A673 (cell line): ENCODE measurements around the gene NDST4. TPM values are rescaled to one million over a fixed set of nuclear protein-coding genes. Genes with fewer than 3 reads are reported as not detected.

ENCODE experiments used
- BruUV-seq: library from RNA; stranded (reverse); fragments of 400-500 nt; replicated peaks from 2 replicates; lab custom pipeline; 2021; lab: Mats Ljungman, UMichigan
- CTCF ChIA-PET: fragments of 300-600 bp; sonication (Branson Sonifier 250); formaldehyde crosslinking; loops from one replicate; lab custom pipeline; 2022; ENCODE audit warnings: antibody characterized with exemption; lab: Charles Lee
- POLR2A ChIA-PET: fragments of 300-600 bp; sonication (Branson Sonifier 250); formaldehyde crosslinking; loops from one replicate; lab custom pipeline; 2022; ENCODE audit warnings: antibody characterized with exemption; ENCODE audit not compliant: low non-redundant PET; lab: Charles Lee
- DNase-seq: peaks from one replicate; pipeline ENCODE4 v3.0.0-alpha.2; 2015; ENCODE audit warnings: low spot score
- H3K27ac ChIP-seq: fragments of 200-600 bp; sonication (generic); 2 replicates; pipeline ENCODE4 v1.5.1; 2016; ENCODE audit warnings: mixed run types, low read depth, mild to moderate bottlenecking, mixed read lengths, antibody characterized with exemption, low read length; ENCODE audit not compliant: poor library complexity, severe bottlenecking
- H3K27me3 ChIP-seq: fragments of 200-600 bp; sonication (generic); replicated peaks from 2 replicates; pipeline ENCODE4 v1.6.1; 2017; ENCODE audit warnings: mixed run types, low read depth, mild to moderate bottlenecking, mixed read lengths, antibody characterized with exemption, low read length; ENCODE audit not compliant: insufficient read depth, poor library complexity
- H3K36me3 ChIP-seq: fragments of 200-600 bp; sonication (generic); 2 replicates; pipeline ENCODE4 v1.6.1; 2016; ENCODE audit warnings: mixed run types, mild to moderate bottlenecking, mixed read lengths, antibody characterized with exemption, low read length; ENCODE audit not compliant: insufficient read depth, poor library complexity, severe bottlenecking
- H3K4me1 ChIP-seq: fragments of 200-600 bp; sonication (generic); 2 replicates; pipeline ENCODE4 v1.6.1; 2017; ENCODE audit warnings: mixed run types, mild to moderate bottlenecking, mixed read lengths, antibody characterized with exemption, low read length; ENCODE audit not compliant: insufficient read depth, poor library complexity, severe bottlenecking
- H3K4me3 ChIP-seq: fragments of 200-600 bp; sonication (generic); 2 replicates; pipeline ENCODE4 v1.5.1; 2016; ENCODE audit warnings: low read depth, mixed run types, mild to moderate bottlenecking, mixed read lengths, low read length; ENCODE audit not compliant: poor library complexity, severe bottlenecking
- H3K9me3 ChIP-seq: fragments of 200-600 bp; sonication (generic); 2 replicates; pipeline ENCODE4 v1.6.1; 2016; ENCODE audit warnings: mixed run types, low read depth, mild to moderate bottlenecking, mixed read lengths, antibody characterized with exemption, low read length; ENCODE audit not compliant: poor library complexity, severe bottlenecking
- EZH2 ChIP-seq: fragments of 200-600 bp; sonication (generic); IDR thresholded peaks from 2 replicates; pipeline ENCODE4 v1.6.1; 2017; ENCODE audit warnings: borderline replicate concordance, low read depth, mild to moderate bottlenecking, mixed read lengths, antibody characterized with exemption, low read length; ENCODE audit not compliant: poor library complexity, severe bottlenecking
- intact Hi-C: fragments of 100-400 bp; cut with micrococcal nuclease; formaldehyde crosslinking; loops from one replicate; pipeline ENCODE4 v1.10.0; 2022; ENCODE audit not compliant: unreplicated experiment
- total RNA-seq: library from RNA; stranded (reverse); gene quantifications from 2 replicates; pipeline ENCODE4 v1.2.3, GENCODE V29; 2021
- TF ChIP-seq, protein P1 (sequence below): fragments of 300-800, 200-600 bp; sonication (generic); conservative IDR thresholded peaks from 2 replicates; pipeline ENCODE4 v1.5.1; 2017; ENCODE audit warnings: low read depth, mild to moderate bottlenecking, antibody characterized with exemption, low read length, moderate library complexity, mixed read lengths

The NDST4 gene
- total RNA-seq, 1 experiment from 2014 or later = 32.8 TPM

DNA sequence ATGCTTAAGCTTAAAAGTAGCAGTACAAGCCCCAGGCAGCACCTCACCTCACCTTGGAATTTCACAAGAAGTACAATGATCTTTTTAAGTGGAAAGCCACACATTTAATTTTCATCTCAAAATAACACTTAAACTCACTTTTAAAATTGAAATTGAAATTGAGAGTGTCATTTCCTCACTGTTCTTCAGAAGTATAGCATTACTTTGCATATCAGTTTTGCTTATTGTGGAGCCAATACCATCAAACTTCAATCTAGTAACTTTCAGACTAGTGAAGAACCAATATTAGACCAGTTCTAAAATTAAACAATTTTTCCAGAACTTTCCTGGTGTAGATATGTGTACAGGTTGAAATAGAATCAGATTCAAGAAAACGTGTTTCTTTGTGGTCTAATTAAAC lies 242.4 kb downstream of the NDST4 start:
- no peak for DNase-seq
- no peaks in the 10 kb centered on the region for H3K9me3 ChIP-seq
- BruUV-seq = no TSS peak
- ChIA-PET POLR2A (no interaction called here), CTCF (no interaction called here)
- no peaks in the 10 kb centered on the region for H3K4me1 ChIP-seq
- no peak for TF ChIP-seq EZH2
- TF ChIP-seq, protein P1, sequence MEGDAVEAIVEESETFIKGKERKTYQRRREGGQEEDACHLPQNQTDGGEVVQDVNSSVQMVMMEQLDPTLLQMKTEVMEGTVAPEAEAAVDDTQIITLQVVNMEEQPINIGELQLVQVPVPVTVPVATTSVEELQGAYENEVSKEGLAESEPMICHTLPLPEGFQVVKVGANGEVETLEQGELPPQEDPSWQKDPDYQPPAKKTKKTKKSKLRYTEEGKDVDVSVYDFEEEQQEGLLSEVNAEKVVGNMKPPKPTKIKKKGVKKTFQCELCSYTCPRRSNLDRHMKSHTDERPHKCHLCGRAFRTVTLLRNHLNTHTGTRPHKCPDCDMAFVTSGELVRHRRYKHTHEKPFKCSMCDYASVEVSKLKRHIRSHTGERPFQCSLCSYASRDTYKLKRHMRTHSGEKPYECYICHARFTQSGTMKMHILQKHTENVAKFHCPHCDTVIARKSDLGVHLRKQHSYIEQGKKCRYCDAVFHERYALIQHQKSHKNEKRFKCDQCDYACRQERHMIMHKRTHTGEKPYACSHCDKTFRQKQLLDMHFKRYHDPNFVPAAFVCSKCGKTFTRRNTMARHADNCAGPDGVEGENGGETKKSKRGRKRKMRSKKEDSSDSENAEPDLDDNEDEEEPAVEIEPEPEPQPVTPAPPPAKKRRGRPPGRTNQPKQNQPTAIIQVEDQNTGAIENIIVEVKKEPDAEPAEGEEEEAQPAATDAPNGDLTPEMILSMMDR = no peak
- H3K36me3 ChIP-seq = no peaks in the 10 kb centered on the region
- intact Hi-C loops = no loop called here
- H3K4me3 ChIP-seq = no peak overlapping the region
- H3K27ac ChIP-seq = no peak overlapping the region
- no peaks in the 10 kb centered on the region for H3K27me3 ChIP-seq

DNA sequence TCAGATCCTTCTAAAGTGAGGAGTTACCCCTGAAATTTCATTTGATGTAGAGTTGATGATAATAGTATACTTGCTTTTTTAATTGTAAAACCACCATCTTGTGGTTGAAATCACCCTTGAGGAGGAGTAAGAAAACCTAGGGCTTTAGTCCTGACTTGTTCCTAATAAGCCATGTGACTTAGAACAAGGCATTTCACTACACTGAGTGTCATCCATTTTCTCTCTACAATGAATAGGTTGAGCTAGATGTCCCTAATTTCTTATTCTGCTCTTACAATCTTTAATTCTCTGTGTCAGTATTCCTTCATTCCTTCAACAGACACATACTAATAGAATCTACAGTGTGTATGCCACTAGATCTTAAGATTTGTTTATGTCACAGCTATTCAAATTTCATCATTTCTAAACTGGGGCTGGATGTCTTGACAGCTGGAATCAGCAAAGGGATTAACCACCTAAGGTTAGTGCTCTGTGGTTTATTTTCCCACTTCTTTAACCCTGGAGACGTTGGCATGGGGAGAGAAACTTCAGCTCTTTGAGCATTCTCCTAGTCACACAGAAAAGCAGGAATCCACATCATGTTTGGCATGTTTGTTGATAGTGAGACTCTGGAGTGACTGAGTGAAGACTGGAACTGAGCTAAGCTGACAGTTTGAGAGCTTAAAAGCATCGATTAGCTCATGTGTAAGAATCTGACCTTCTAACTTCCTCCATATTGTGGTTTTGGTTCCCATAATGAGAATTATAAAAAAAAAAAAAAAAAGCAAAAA lies 246.3 kb downstream of the NDST4 start:
- no peak overlapping the region for H3K27ac ChIP-seq
- no peaks in the 10 kb centered on the region for H3K4me1 ChIP-seq
- CTCF ChIA-PET = no interaction called here
- BruUV-seq = no TSS peak
- no peaks in the 10 kb centered on the region for H3K36me3 ChIP-seq
- no peaks in the 10 kb centered on the region for H3K27me3 ChIP-seq
- DNase-seq = no peak
- POLR2A ChIA-PET = interaction anchor here (0.6 kb wide), 1 partner anchor 1063 kb away, joined by 5 read pairs; no protein-coding TSS in a partner anchor
- no peak for TF ChIP-seq EZH2
- TF ChIP-seq, protein P1 = no peak
- intact Hi-C loops = no loop called here
- no peak overlapping the region for H3K4me3 ChIP-seq
- no peaks in the 10 kb centered on the region for H3K9me3 ChIP-seq

DNA sequence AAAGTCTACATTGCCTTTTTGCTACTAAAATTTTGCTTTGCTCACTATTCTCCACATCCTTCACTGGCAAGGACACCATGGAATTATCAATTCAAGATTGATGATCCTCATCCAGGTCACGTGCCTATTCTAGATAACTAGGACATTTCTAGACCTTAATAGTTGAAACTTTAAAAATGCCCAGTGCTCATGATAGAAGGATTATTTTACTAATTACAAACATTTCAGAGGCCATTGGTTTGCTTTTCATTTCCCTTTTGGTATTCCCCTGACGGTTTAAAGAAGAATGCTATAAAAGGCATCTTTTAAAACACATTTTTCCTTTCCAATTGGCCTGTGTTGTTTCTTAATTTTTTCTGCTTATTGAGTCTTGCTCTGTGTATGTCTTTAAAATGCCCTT lies 249.4 kb downstream of the NDST4 start:
- Histone ChIP-seq H3K4me1 (no peaks in the 10 kb centered on the region), H3K4me3 (no peak overlapping the region), H3K9me3 (no peaks in the 10 kb centered on the region), H3K27me3 (no peaks in the 10 kb centered on the region), H3K36me3 (no peaks in the 10 kb centered on the region), H3K27ac (no peak overlapping the region)
- no TSS peak for BruUV-seq
- DNase-seq = no peak
- intact Hi-C loops = no loop called here
- CTCF ChIA-PET = no interaction called here
- TF ChIP-seq, protein P1 = no peak
- no peak for TF ChIP-seq EZH2
- POLR2A ChIA-PET = no interaction called here
